ENCODE data around the gene STOML1. TPM values are rescaled to one million over a fixed set of nuclear protein-coding genes. Genes with fewer than 3 reads are reported as not detected.
A peak's percentile ranks its signal among the peaks of the same experiment; 100 is the strongest.

Gene STOML1
- polyA plus RNA-seq, 1 donor (not counting 4 experiments of a cell fraction or from before 2014, with no cell fraction given), result 7.0 TPM

GRCh38 chr15:73983211-73983727, 8.8 kb downstream of the STOML1 start:
- DNase-seq (ENCODE audit: low read depth, low spot score) (peak; percentile 63), FAIRE-seq (peak; percentile 83)
- Histone ChIP-seq H2AFZ (ENCODE audit: control insufficient read depth, low read length) (no peak overlapping the region), H3K4me3 (ENCODE audit: control insufficient read depth in 2 of 3, extremely low read depth in 1 of 3, insufficient read depth in 2 of 3, low read depth in 1 of 3, low read length in 3 of 3) (no peak overlapping the region), H3K27ac (ENCODE audit: control insufficient read depth, insufficient read depth, low read length) (peak overlapping the region; percentile 86), H3K4me2 (ENCODE audit: control insufficient read depth, extremely low read depth, insufficient read depth, low read depth, low read length) (peak overlapping the region; percentile 63), H3K9me1 (ENCODE audit: control insufficient read depth, extremely low read depth, insufficient read depth, low read length) (no peaks in the 10 kb centered on the region), H4K20me1 (ENCODE audit: control insufficient read depth, extremely low read depth, insufficient read depth, low read length) (no peaks in the 10 kb centered on the region), H3K4me1 (ENCODE audit: control insufficient read depth, extremely low read depth, insufficient read depth, low read length) (peaks cover 63% of the 10 kb centered on the region), H3K9me3 (ENCODE audit: control insufficient read depth, low read depth, low read length) (no peaks in the 10 kb centered on the region), H3K9ac (ENCODE audit: control insufficient read depth, extremely low read depth, insufficient read depth, low read length) (peak overlapping the region; percentile 72), H3K27me3 (ENCODE audit: control insufficient read depth, extremely low read depth, insufficient read depth, low read length) (no peaks in the 10 kb centered on the region), H3K79me2 (ENCODE audit: control insufficient read depth, insufficient read depth, low read length) (no peaks in the 10 kb centered on the region), H3K36me3 (ENCODE audit: control insufficient read depth in 2 of 2, extremely low read depth in 1 of 2, insufficient read depth in 2 of 2, low read length in 2 of 2) (peaks cover 0 to 4% of the 10 kb centered on the region in 2 experiments)
- dilution Hi-C loops (cut with MboI; ENCODE audit: extremely low pct_ligation_motif_present, low sequenced_read_pairs), result no loop called here
- TF ChIP-seq CTCF (optimal IDR thresholded peaks at IDR 0.05 in 1 of 3, IDR thresholded peaks at IDR 0.05 in 1 of 3, conservative IDR thresholded peaks at IDR 0.05 in 1 of 3; ENCODE audit: extremely low read depth in 1 of 3, insufficient read depth in 2 of 3, low read length in 3 of 3), result no peak

GRCh38 chr15:73982222-73982962, 9.7 kb downstream of the STOML1 start:
- no peak for DNase-seq (ENCODE audit: low read depth, low spot score)
- Histone ChIP-seq H3K4me1 (ENCODE audit: control insufficient read depth, extremely low read depth, insufficient read depth, low read length) (peaks cover 54% of the 10 kb centered on the region), H2AFZ (ENCODE audit: control insufficient read depth, low read length) (no peak overlapping the region), H3K36me3 (ENCODE audit: control insufficient read depth in 2 of 2, extremely low read depth in 1 of 2, insufficient read depth in 2 of 2, low read length in 2 of 2) (peaks cover 0 to 4% of the 10 kb centered on the region in 2 experiments), H3K4me3 (ENCODE audit: control insufficient read depth in 2 of 3, extremely low read depth in 1 of 3, insufficient read depth in 2 of 3, low read depth in 1 of 3, low read length in 3 of 3) (peak overlapping the region in 2 of 3 experiments; percentile 19 to 37), H3K4me2 (ENCODE audit: control insufficient read depth, extremely low read depth, insufficient read depth, low read depth, low read length) (peak overlapping the region; percentile 63), H3K79me2 (ENCODE audit: control insufficient read depth, insufficient read depth, low read length) (no peaks in the 10 kb centered on the region), H3K27ac (ENCODE audit: control insufficient read depth, insufficient read depth, low read length) (peak overlapping the region; percentile 86), H3K9ac (ENCODE audit: control insufficient read depth, extremely low read depth, insufficient read depth, low read length) (peak overlapping the region; percentile 72), H3K27me3 (ENCODE audit: control insufficient read depth, extremely low read depth, insufficient read depth, low read length) (no peaks in the 10 kb centered on the region), H4K20me1 (ENCODE audit: control insufficient read depth, extremely low read depth, insufficient read depth, low read length) (no peaks in the 10 kb centered on the region), H3K9me1 (ENCODE audit: control insufficient read depth, extremely low read depth, insufficient read depth, low read length) (no peaks in the 10 kb centered on the region), H3K9me3 (ENCODE audit: control insufficient read depth, low read depth, low read length) (no peaks in the 10 kb centered on the region)
- peak; percentile 82 for FAIRE-seq
- TF ChIP-seq CTCF (optimal IDR thresholded peaks at IDR 0.05 in 1 of 3, IDR thresholded peaks at IDR 0.05 in 1 of 3, conservative IDR thresholded peaks at IDR 0.05 in 1 of 3; ENCODE audit: extremely low read depth in 1 of 3, insufficient read depth in 2 of 3, low read length in 3 of 3) (peak in 1 of 3 experiments; percentile 3), EZH2 (IDR thresholded peaks at IDR 0.05; ENCODE audit: low read length) (no peak)
- dilution Hi-C loops (cut with MboI; ENCODE audit: extremely low pct_ligation_motif_present, low sequenced_read_pairs), result no loop called here
